ENCODE results near the gene HHEX.

DNA sequence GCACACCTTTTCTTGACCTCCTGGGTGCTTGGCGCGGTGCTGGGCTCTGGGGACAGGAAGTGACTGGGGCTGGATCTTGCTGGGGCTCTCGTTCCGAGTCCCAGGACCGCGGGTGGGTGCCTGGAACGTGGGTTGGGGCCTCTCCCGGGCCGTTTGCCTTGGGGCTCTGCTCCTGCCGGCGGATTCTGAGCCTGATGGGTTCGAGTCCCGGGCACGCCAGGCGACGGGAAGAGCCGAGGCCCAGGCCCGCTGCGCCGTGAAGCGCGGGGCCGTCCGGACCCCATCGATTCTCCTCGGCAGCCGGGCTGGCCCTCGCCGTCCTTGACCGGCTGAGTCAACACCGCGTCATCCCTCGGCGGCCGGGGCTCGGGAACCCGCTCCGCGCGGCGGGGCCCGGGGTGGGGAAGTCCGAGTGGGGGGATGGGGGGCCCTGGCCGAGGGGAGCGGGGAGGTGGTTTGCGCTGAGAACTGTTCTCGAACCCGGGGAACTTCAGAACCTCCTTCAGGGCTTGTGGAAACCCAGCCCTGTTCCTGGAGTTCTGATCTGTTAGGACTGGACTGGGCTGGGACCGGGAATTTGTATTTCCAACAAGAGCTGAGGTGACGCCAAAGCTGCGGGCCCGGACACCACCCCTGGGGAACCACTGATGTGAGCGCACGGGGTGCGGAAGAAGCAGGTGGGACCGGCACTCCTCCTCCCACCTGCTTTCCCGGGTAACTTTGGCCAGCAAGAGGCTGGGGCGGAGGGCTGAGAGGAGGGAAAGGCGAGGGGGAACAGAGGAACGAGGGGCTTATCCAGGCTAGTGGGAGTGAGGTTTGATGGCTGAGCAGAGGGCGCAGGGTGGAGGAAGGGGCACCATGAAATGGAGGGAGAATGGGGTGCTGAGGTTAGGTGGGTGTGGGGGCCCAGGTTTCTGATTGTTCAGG is 6.2 kb downstream of the HHEX start:
- TF ChIP-seq, protein P1, sequence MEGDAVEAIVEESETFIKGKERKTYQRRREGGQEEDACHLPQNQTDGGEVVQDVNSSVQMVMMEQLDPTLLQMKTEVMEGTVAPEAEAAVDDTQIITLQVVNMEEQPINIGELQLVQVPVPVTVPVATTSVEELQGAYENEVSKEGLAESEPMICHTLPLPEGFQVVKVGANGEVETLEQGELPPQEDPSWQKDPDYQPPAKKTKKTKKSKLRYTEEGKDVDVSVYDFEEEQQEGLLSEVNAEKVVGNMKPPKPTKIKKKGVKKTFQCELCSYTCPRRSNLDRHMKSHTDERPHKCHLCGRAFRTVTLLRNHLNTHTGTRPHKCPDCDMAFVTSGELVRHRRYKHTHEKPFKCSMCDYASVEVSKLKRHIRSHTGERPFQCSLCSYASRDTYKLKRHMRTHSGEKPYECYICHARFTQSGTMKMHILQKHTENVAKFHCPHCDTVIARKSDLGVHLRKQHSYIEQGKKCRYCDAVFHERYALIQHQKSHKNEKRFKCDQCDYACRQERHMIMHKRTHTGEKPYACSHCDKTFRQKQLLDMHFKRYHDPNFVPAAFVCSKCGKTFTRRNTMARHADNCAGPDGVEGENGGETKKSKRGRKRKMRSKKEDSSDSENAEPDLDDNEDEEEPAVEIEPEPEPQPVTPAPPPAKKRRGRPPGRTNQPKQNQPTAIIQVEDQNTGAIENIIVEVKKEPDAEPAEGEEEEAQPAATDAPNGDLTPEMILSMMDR (IDR thresholded peaks at IDR 0.05 in 8 of 11, conservative IDR thresholded peaks at IDR 0.05 in 3 of 11): no peak
- no peak for TF ChIP-seq POLR2A (IDR thresholded peaks at IDR 0.05)

All from spleen (tissue), 7 donors.